ENCODE data around the gene PDCD5.

GRCh38 chr19:32550666-32551065 is 30.3 kb upstream of the PDCD5 start:
- TF ChIP-seq POLR2AphosphoS5 (IDR thresholded peaks at IDR 0.05; ENCODE audit: low read depth): no peak
- TF ChIP-seq EZH2 (IDR thresholded peaks at IDR 0.05; ENCODE audit: low read depth, unreplicated experiment): no peak
- TF ChIP-seq CTCF (conservative IDR thresholded peaks at IDR 0.05; ENCODE audit: low read depth in 2 of 2): no peak
- no peak for TF ChIP-seq ZNF331 (CRISPR knock-in tag; IDR thresholded peaks at IDR 0.05; ENCODE audit: low read depth)
- no peak for TF ChIP-seq REST (IDR thresholded peaks at IDR 0.05; ENCODE audit: unreplicated experiment)
- no peak for TF ChIP-seq EZH2phosphoT487 (IDR thresholded peaks at IDR 0.05; ENCODE audit: unreplicated experiment)
- TF ChIP-seq CREB1 (CRISPR knock-in tag; IDR thresholded peaks at IDR 0.05; ENCODE audit: low read depth): no peak
- TF ChIP-seq ETS1 (IDR thresholded peaks at IDR 0.05): no peak
- TF ChIP-seq ZNF462 (CRISPR knock-in tag; IDR thresholded peaks at IDR 0.05): no peak
- TF ChIP-seq NANOG (IDR thresholded peaks at IDR 0.05; ENCODE audit: borderline replicate concordance): no peak
- TF ChIP-seq JUNB (IDR thresholded peaks at IDR 0.05; ENCODE audit: unreplicated experiment): no peak
- TF ChIP-seq STAT1 (IDR thresholded peaks at IDR 0.05; ENCODE audit: unreplicated experiment): no peak
- no peak for TF ChIP-seq ZNF114 (CRISPR knock-in tag; IDR thresholded peaks at IDR 0.05)

Data from GM23338 (cell line).